ENCODE results near the gene CYP26C1.

- TF ChIP-seq CTCF (IDR thresholded peaks at IDR 0.05; ENCODE audit: insufficient read depth, low read length) (no peak), REST (IDR thresholded peaks at IDR 0.05; ENCODE audit: insufficient replicate concordance, low read depth) (no peak), POLR2AphosphoS5 (IDR thresholded peaks at IDR 0.05; ENCODE audit: low read depth) (no peak), GABPA (IDR thresholded peaks at IDR 0.05; ENCODE audit: low read depth) (no peak)
Measured at GRCh38 chr10:93110472-93111146, 50.0 kb downstream of the CYP26C1 start.
